RWPE1 (cell line): ENCODE results near the gene SLC6A18.

Experiments
- CTCF ChIA-PET: fragments of 350-600 bp; sonication (Branson Sonifier 250); formaldehyde crosslinking; extraction: SDS; loops from one replicate; lab custom pipeline; 2021; lab: Yijun Ruan, JAX
- POLR2A ChIA-PET: fragments of 400-600 bp; formaldehyde crosslinking; extraction: SDS; loops from one replicate; lab custom pipeline; 2020; ENCODE audit warnings: antibody characterized with exemption; ENCODE audit not compliant: low non-redundant PET; lab: Yijun Ruan, JAX
- DNase-seq: peaks from one replicate; pipeline ENCODE4 v3.0.0; 2012; ENCODE audit warnings: low spot score
- H3K27ac ChIP-seq: fragments of 450-650 bp; 2 replicates; pipeline ENCODE4 v1.5.1; 2017
- TF ChIP-seq, protein P1 (sequence below): fragments of 450-650 bp; conservative IDR thresholded peaks from 2 replicates; pipeline ENCODE4 v1.5.1; 2017; ENCODE audit warnings: low read depth, mild to moderate bottlenecking

SLC6A18 gene

DNA sequence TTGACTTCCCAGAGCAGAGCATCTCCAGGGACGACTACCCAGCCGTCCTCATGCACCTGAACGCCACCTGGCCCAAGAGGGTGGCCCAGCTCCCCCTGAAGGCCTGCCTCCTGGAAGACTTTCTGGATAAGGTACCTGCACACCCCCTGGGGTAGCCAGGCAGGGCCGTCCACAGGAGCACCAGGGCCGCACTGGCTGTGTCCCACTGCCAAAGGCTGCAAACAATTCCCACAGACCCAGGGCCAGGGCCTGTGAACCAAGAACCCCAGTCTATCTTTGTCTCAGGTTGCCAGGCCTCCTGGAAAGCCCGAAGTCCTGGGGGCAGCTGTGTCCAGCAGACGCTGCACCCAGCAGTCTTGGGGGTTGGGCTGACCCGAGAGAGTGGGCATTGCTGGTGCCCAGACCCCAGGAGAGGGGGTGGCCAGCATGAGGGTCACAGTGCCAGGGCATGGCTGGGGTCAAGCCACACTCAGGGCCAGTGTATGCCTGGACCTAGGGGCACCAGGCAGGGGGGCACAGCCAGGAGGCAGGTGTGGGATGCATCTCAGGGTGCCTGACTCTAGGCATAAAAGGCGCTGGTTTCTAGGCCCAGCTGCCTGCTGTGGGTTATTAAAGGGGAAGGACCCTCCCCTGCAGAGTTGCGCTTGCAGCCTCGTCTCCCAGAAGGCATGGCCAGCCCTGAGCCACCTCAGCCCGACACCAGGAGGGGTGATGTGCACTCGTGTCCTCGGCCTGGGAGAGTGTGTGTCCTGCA, 17.7 kb downstream of the SLC6A18 start:
- H3K27ac ChIP-seq, result no peak overlapping the region
- no peak for DNase-seq
- POLR2A ChIA-PET, result no interaction called here
- CTCF ChIA-PET, result no interaction called here
- TF ChIP-seq, protein P1, sequence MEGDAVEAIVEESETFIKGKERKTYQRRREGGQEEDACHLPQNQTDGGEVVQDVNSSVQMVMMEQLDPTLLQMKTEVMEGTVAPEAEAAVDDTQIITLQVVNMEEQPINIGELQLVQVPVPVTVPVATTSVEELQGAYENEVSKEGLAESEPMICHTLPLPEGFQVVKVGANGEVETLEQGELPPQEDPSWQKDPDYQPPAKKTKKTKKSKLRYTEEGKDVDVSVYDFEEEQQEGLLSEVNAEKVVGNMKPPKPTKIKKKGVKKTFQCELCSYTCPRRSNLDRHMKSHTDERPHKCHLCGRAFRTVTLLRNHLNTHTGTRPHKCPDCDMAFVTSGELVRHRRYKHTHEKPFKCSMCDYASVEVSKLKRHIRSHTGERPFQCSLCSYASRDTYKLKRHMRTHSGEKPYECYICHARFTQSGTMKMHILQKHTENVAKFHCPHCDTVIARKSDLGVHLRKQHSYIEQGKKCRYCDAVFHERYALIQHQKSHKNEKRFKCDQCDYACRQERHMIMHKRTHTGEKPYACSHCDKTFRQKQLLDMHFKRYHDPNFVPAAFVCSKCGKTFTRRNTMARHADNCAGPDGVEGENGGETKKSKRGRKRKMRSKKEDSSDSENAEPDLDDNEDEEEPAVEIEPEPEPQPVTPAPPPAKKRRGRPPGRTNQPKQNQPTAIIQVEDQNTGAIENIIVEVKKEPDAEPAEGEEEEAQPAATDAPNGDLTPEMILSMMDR, result no peak

DNA sequence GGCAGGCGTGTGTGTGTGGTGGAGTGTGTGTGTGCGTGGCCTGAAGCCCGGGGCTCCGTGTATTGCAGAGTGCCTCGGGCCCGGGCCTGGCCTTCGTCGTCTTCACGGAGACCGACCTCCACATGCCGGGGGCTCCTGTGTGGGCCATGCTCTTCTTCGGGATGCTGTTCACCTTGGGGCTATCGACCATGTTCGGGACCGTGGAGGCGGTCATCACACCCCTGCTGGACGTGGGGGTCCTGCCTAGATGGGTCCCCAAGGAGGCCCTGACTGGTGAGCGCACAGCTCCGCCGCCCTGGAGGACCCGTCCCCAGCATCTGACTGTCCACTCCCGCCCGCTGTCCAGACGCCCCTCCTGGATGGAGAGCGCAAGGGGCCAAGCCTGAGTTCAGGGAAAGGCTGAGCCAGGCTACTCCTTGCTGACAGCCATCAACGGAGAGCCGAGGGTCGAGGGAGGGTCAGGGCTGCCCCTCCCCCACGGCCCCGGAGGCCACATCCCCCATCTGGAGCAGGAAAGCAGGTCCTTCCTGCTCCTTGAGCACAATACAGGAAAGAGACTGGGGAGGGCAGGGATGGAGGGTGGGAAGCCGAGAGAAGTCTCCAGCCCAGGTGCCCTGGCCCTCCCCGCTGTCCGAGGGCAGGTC, 18.4 kb downstream of the SLC6A18 start:
- no peak overlapping the region for H3K27ac ChIP-seq
- TF ChIP-seq, protein P1, result no peak
- ChIA-PET POLR2A (no interaction called here), CTCF (no interaction called here)
- DNase-seq, result no peak

DNA sequence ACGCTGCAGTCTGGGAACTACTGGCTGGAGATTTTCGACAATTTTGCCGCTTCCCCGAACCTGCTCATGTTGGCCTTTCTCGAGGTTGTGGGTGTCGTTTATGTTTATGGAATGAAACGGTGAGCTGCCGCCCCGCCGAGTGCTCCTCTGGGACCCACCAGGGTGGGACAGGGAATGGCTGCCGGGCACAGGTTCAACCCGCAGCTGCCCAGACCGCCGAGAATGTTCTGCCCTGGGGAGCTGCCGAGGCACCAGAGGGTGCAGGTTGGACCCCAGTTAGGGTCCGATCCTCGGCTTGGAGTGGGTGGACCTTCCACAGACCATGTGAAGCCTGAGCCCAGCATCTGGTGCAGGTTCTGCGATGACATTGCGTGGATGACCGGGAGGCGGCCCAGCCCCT, 19.1 kb downstream of the SLC6A18 start:
- POLR2A ChIA-PET, result no interaction called here
- TF ChIP-seq, protein P1, result no peak

DNA sequence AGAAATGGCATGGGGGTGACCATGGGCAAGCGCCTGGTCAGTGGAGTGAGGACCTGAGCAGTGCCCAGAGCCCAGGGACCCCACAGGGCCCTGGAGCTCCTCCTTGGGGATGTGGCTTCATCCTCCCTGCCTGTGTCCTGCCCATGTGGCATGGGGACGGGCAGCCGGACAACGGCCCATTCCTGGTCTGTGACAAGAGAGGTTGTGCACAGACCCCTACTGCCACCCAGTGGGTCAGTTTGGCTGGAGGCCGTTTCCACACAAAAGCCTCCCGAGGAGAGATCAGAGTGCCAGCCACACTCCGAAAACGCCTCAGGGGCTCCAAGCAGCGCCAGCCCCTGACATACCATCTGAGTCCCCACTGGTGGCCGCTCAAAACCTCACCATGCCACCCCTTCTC, 19.8 kb downstream of the SLC6A18 start:
- ChIA-PET POLR2A (no interaction called here), CTCF (interaction anchor here (0.9 to 1.0 kb wide), 2 partner anchors 36 to 71 kb away, joined by 4 read pairs; no protein-coding TSS in a partner anchor)
- TF ChIP-seq, protein P1, result no peak
- peak; percentile 19 for DNase-seq
- no peak overlapping the region for H3K27ac ChIP-seq

More for the DNA sequence above, 19.1 kb downstream of the SLC6A18 start:
- no peak for DNase-seq
- no peak overlapping the region for H3K27ac ChIP-seq
- CTCF ChIA-PET, result no interaction called here

DNA sequence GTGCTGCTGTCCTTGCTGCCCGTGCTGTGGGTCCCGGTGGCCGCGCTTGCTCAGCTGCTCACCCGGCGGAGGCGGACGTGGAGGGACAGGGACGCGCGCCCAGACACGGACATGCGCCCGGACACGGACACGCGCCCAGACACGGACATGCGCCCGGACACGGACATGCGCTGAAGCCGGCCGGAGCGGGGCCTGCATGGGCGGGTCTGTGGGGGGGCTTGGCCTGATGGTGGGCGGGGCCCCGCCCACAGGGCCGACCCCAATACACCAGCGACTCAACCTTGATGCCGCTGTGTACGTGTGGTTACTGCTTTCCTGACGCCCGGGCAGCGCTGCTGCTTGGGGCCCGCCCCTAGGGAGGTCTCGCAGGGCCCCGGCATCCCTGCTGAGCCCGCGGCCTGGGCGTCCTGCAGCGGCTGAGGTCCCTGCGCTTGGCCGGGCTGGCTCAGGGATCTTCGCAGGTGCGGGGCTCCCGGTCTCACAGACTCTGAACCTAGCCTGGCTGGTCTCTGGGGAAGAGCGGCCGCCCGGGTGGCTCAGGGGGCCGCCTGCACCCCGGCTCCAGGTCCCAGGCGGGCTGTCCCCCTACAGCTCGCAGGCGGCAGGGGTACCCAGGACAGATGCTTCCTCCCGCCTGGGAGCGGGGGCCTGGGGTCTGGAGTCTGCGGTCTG, 20.9 kb downstream of the SLC6A18 start:
- no peak for DNase-seq
- ChIA-PET POLR2A (no interaction called here), CTCF (interaction anchor here (0.6 to 1.1 kb wide), 6 partner anchors 8 to 152 kb away, joined by 3 to 4 read pairs (median 4); no protein-coding TSS in a partner anchor)
- H3K27ac ChIP-seq, result no peak overlapping the region
- TF ChIP-seq, protein P1, result no peak

DNA sequence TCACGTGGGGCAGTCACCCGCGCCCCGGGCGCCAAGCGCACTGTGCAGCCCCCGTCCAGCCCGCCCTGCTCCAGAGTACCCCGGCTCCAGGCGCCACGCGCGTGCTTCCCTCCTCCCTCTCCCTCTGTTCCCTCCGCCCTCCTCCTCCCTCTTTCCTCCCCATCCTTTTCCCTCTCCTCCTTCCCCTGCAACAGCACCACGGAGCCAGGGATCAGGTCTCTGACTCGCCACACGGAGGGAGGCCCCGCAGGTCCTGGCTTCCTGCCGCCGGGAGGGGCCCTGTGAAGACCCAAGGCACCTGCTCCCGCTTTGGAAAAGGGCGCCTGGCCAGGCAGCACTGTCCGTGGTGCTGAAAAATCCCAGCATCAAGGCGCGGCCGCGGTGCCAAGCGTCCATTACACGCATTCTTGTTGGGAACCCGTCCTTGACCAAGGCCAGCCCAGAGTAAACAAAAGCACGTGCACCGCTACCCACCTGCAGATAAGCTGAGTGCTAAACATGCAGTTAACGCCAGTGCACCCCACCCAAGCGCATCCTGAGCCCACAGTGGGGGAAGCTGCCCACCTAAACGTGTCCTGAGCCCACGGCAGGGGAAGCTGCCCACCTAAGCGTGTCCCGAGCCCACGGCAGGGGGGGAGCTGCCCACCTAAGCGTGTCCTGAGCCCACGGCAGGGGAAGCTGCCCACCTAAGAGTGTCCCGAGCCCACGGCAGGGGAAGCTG, 21.7 kb downstream of the SLC6A18 start:
- no peak overlapping the region for H3K27ac ChIP-seq
- TF ChIP-seq, protein P1, result no peak
- POLR2A ChIA-PET, result no interaction called here
- CTCF ChIA-PET, result interaction anchor here (0.6 to 1.1 kb wide), 2 partner anchors 9 to 38 kb away, joined by 3 to 4 read pairs; no protein-coding TSS in a partner anchor
- peak; percentile 46 for DNase-seq
